Uterus (tissue), 4 donors: Measurements from ENCODE around the gene PPRC1. TPM values are rescaled to one million over a fixed set of nuclear protein-coding genes. Genes with fewer than 3 reads are reported as not detected.

Experiments
- DNase-seq, 2 donors: peaks; one replicate each; pipeline ENCODE4 v3.0.0-alpha.2; 2019 to 2020
- H3K27ac ChIP-seq, 2 donors: fragments of 200-600 bp; sonication (generic); 1 replicate in 1 of 2; 2 replicates in 1 of 2; pipeline ENCODE4 v1.5.1; 2016 to 2018
- H3K27me3 ChIP-seq, 2 donors: fragments of 200-600 bp; sonication (generic); one replicate each; pipeline ENCODE4 v1.5.1; 2018 to 2019; ENCODE audit warnings: control low read depth in 1 of 2
- H3K36me3 ChIP-seq, 2 donors: fragments of 200-600 bp; sonication (generic); one replicate each; pipeline ENCODE4 v1.5.1; 2019; ENCODE audit warnings: control low read depth in 1 of 2
- H3K4me1 ChIP-seq, 2 donors: fragments of 200-600 bp; sonication (generic); one replicate each; pipeline ENCODE4 v1.5.1; 2018 to 2019; ENCODE audit warnings: control low read depth in 1 of 2
- H3K4me3 ChIP-seq, 2 donors: fragments of 200-600 bp; sonication (generic); 1 replicate in 1 of 2; 2 replicates in 1 of 2; pipeline ENCODE4 v1.5.1; 2018 to 2019; ENCODE audit warnings: mild to moderate bottlenecking in 1 of 2
- H3K9me3 ChIP-seq, 2 donors: fragments of 200-600 bp; sonication (generic); one replicate each; pipeline ENCODE4 v1.5.1; 2019; ENCODE audit warnings: control low read depth in 1 of 2
- CTCF ChIP-seq, 4 experiments: fragments of 200-600 bp in 2 of 4; fragments of 450-650 bp in 2 of 4; sonication (generic) in 2 of 4; IDR thresholded peaks; one replicate each; pipeline ENCODE4 v1.5.1; 2016 to 2019; ENCODE audit warnings: antibody characterized with exemption in 4 of 4, mild to moderate bottlenecking in 2 of 4, moderate library complexity in 1 of 4
- POLR2A ChIP-seq, 2 donors: fragments of 450-650 bp; IDR thresholded peaks; one replicate each; pipeline ENCODE4 v1.6.1; 2016; ENCODE audit warnings: antibody characterized with exemption in 2 of 2, mild to moderate bottlenecking in 1 of 2, moderate library complexity in 1 of 2
- intact Hi-C: fragments of 100-400 bp; cut with DNase I; formaldehyde crosslinking; loops from one replicate; pipeline ENCODE4 v1.15.1; 2023; ENCODE audit warnings: low total_unique reads
- small RNA-seq: library from RNA; depleted of rRNA; stranded (forward); fragments of <200 nt; gene quantifications from one replicate; pipeline ENCODE3, GENCODE V24; 2016
- total RNA-seq, 4 donors: library from RNA; depleted of rRNA in 3 of 4; stranded (reverse); fragments of >200 nt in 3 of 4; gene quantifications; one replicate each; pipeline versions ENCODE4 v1.1.0 to v1.2.4, GENCODE V29; 2014 to 2023
- donor health status: DM: yes; HTN: yes; CAD: no.

Gene PPRC1
- total RNA-seq, 4 donors from 2014 or later: 1.8 to 58.2 (median 15.5) TPM

DNA sequence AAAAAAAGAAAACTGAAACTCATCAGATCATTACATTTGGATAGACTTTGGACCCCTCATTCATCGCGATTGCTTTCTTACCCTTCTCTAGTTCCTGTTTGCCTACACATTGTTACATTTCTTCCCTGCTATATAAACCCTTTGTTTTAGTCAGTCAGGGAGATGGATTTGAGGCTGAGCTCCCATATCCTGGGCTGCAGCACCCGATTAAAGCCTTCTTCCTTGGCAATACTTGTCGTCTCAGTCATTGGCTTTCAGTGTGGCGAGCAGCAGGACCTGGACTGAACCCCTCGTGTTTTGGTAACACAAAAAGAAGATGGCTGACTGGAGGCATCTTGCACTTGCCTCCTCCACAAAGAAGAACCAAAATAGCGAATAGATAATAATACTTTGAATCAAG is 59.1 kb downstream of the PPRC1 start:
- Histone ChIP-seq H3K36me3 (no peaks in the 10 kb centered on the region), H3K27ac (no peak overlapping the region), H3K4me3 (no peak overlapping the region), H3K4me1 (no peaks in the 10 kb centered on the region), H3K27me3 (no peaks in the 10 kb centered on the region), H3K9me3 (no peaks in the 10 kb centered on the region)
- intact Hi-C loops: no loop called here
- no peak for DNase-seq
- TF ChIP-seq POLR2A (IDR thresholded peaks at IDR 0.05) (no peak), CTCF (IDR thresholded peaks at IDR 0.05) (no peak)

DNA sequence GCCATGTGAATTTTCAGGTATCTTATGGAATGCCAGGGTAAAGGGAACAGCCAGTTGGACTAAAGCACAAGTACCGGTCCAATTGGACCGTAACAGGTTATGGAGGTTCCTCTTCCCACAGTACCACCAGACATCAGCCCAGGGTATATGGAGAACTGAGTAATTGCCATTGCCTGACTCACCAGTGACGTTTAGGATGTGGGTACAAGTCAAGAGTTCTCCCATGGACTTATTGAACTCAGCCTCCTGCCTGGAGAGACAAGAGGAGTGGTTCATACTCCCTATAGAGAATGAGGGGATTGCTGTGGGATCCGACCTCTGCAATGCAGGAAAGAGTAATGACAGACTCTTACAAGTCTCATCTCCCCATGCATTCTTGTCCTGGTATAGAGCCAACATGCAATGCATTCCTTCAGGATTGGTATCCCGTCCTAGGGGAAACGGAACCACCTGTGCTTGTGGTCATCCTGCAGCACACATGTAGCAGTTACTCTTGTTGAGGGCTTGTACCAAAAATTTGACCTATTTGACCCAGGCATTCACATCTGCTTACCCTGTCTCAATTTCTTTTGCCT is 62.5 kb downstream of the PPRC1 start:
- DNase-seq: no peak
- H3K27ac ChIP-seq: no peak overlapping the region
- TF ChIP-seq POLR2A (IDR thresholded peaks at IDR 0.05) (no peak), CTCF (IDR thresholded peaks at IDR 0.05) (no peak)
- no peaks in the 10 kb centered on the region for H3K36me3 ChIP-seq
- no peaks in the 10 kb centered on the region for H3K4me1 ChIP-seq
- intact Hi-C loops: no loop called here
- no peak overlapping the region for H3K4me3 ChIP-seq
- H3K27me3 ChIP-seq: no peaks in the 10 kb centered on the region
- no peaks in the 10 kb centered on the region for H3K9me3 ChIP-seq

DNA sequence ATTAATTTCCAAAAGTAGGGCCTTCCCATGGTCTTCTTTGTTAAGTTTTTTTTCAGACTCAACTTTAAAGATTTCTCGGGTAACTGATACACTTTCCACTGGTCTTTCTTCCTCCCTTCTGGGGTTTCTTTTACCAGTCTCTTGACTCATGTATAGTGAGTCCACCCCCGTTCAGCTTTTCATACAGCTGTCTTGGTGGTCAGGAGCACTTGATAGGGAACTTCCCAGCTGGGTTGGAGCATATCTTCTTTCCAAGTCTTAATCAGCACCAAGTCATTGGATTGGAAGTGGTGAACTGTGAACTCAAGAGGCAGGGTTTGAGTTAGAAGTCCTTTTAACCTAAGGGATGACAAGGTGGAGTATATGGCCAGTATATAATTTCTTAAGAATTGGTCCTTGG is 64.1 kb downstream of the PPRC1 start:
- Histone ChIP-seq H3K9me3 (no peaks in the 10 kb centered on the region), H3K27me3 (no peaks in the 10 kb centered on the region), H3K4me1 (no peaks in the 10 kb centered on the region), H3K4me3 (no peak overlapping the region), H3K36me3 (no peaks in the 10 kb centered on the region), H3K27ac (no peak overlapping the region)
- no peak for TF ChIP-seq POLR2A (IDR thresholded peaks at IDR 0.05)
- DNase-seq: no peak
- intact Hi-C loops: no loop called here

- TF ChIP-seq POLR2A (IDR thresholded peaks at IDR 0.05) (no peak), CTCF (IDR thresholded peaks at IDR 0.05) (no peak)
- H3K27me3 ChIP-seq: no peaks in the 10 kb centered on the region
- DNase-seq: no peak
- H3K9me3 ChIP-seq: no peaks in the 10 kb centered on the region
- intact Hi-C loops: no loop called here
- H3K36me3 ChIP-seq: no peaks in the 10 kb centered on the region
- H3K4me3 ChIP-seq: no peak overlapping the region
- no peaks in the 10 kb centered on the region for H3K4me1 ChIP-seq
- no peak overlapping the region for H3K27ac ChIP-seq
Measured at GRCh38 chr10:102198027-102198426, 65.2 kb downstream of the PPRC1 start.

Small RNA genes within 50 kb of the gene (small RNA-seq; reads per million reads assigned to genes)
- gene AL500527.1 (not detected), gene AL500527.2 (not detected)

Other genes with a start within 250 kb of the PPRC1 start
- 10 to 100 TPM; 10.6 to 29.8 (median 20.9) TPM for gene ARMH3, start 76.9 kb upstream of the PPRC1 start, total RNA-seq
- 10 to 100 TPM in 3 of 4 donors, 1 to 10 TPM in 1; 3.8 to 28.4 (median 15.6) TPM for gene HPS6, start 67.7 kb upstream of the PPRC1 start, total RNA-seq
- 100 to 1,000 TPM in 1 of 4 donors, 10 to 100 TPM in 3; 17.4 to 121 (median 43.8) TPM for gene LDB1, start 12.7 kb upstream of the PPRC1 start, total RNA-seq
- gene NOLC1, start 19.3 kb downstream of the PPRC1 start, total RNA-seq: 10 to 100 TPM; 15.4 to 54.0 (median 27.4) TPM
- gene ELOVL3, start 93.3 kb downstream of the PPRC1 start, total RNA-seq: under 1 TPM in 1 of 4 donors, not detected in 3; 0.51 TPM
- not detected for gene PITX3, start 108.5 kb downstream of the PPRC1 start, total RNA-seq
- gene GBF1, start 112.5 kb downstream of the PPRC1 start, total RNA-seq: 10 to 100 TPM; 10.9 to 45.4 (median 23.9) TPM